MCF 10A (cell line): Measurements from ENCODE around the gene RRM2. TPM values are rescaled to one million over a fixed set of nuclear protein-coding genes. Genes with fewer than 3 reads are reported as not detected.

Source experiments
- BruUV-seq: library from RNA; stranded (reverse); fragments of 400-500 nt; replicated peaks from 2 replicates; lab custom pipeline; 2021; lab: Mats Ljungman, UMichigan
- CTCF ChIA-PET: fragments of 300-600 bp; sonication (Branson Sonifier 250); formaldehyde crosslinking; extraction: SDS; loops from one replicate; lab custom pipeline; 2021; ENCODE audit warnings: antibody characterized with exemption, inconsistent platforms; lab: Yijun Ruan, JAX
- POLR2A ChIA-PET: fragments of 300-600, 350-650 bp; sonication (Branson Sonifier 250); formaldehyde crosslinking; extraction: SDS; loops from one replicate; lab custom pipeline; 2020; ENCODE audit warnings: antibody characterized with exemption, inconsistent platforms; lab: Yijun Ruan, JAX
- DNase-seq: peaks from one replicate; pipeline ENCODE4 v3.0.0-alpha.2; 2018; ENCODE audit not compliant: unreplicated experiment
- H3K27ac Mint-ChIP-seq: one replicate; pipeline ENCODE4 v1.8.0; 2022; ENCODE audit warnings: mild to moderate bottlenecking, low read depth, mixed read lengths; ENCODE audit not compliant: unreplicated experiment
- H3K27me3 Mint-ChIP-seq: one replicate; pipeline ENCODE4 v1.8.0; 2022; ENCODE audit warnings: mixed read lengths; ENCODE audit not compliant: insufficient read depth, unreplicated experiment
- H3K36me3 Mint-ChIP-seq: one replicate; pipeline ENCODE4 v1.8.0; 2022; ENCODE audit warnings: mild to moderate bottlenecking, moderate library complexity, mixed read lengths; ENCODE audit not compliant: insufficient read depth, unreplicated experiment
- H3K4me1 Mint-ChIP-seq: one replicate; pipeline ENCODE4 v1.8.0; 2022; ENCODE audit warnings: mixed read lengths; ENCODE audit not compliant: insufficient read depth, unreplicated experiment
- H3K4me3 Mint-ChIP-seq: one replicate; pipeline ENCODE4 v1.8.0; 2022; ENCODE audit warnings: mild to moderate bottlenecking, moderate library complexity, mixed read lengths; ENCODE audit not compliant: unreplicated experiment
- H3K9me3 Mint-ChIP-seq: one replicate; pipeline ENCODE4 v1.8.0; 2022; ENCODE audit warnings: mixed read lengths; ENCODE audit not compliant: unreplicated experiment
- intact Hi-C: fragments of 100-400 bp; cut with micrococcal nuclease; formaldehyde crosslinking; loops from 2 replicates; pipeline ENCODE4 v1.14.1; 2022
- total RNA-seq: library from RNA; stranded (reverse); gene quantifications from 2 replicates; pipeline ENCODE4 v1.2.3, GENCODE V29; 2022
- TF ChIP-seq, protein P1 (sequence below): fragments of 200-600 bp; IDR thresholded peaks from one replicate; pipeline ENCODE4 v1.8.0; 2022; ENCODE audit warnings: antibody characterized with exemption, mild to moderate bottlenecking; ENCODE audit not compliant: unreplicated experiment

Gene RRM2
- total RNA-seq, 1 experiment from 2014 or later = 41.8 TPM

DNA sequence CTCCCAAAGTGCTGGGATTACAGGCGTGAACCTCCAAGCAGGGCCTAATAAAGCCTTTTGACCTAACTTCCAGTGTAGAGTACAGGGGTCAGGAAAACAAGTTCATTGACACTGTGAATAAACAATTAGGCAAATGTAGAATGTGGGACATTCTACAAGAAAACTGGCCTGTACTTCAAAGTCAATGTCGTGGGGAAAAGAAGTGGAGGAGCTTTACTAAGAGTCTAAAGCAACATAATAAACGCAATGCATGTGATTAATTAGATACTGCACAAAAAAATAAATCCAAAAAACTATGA, 3.6 kb upstream of the RRM2 start:
- Mint-ChIP-seq H3K9me3 (no peaks in the 10 kb centered on the region), H3K27ac (no peak overlapping the region), H3K4me1 (peaks cover 8% of the 10 kb centered on the region), H3K4me3 (no peak overlapping the region), H3K36me3 (peaks cover 7% of the 10 kb centered on the region), H3K27me3 (no peaks in the 10 kb centered on the region)
- no TSS peak for BruUV-seq
- ChIA-PET POLR2A (interaction anchor here (0.7 to 3.3 kb wide), 3 partner anchors 18 to 290 kb away, joined by 5 to 27 read pairs (median 7); no protein-coding TSS in a partner anchor), CTCF (interaction anchor here (0.6 to 2.8 kb wide), 5 partner anchors 22 to 348 kb away, joined by 3 to 19 read pairs (median 10); no protein-coding TSS in a partner anchor)
- TF ChIP-seq, protein P1, sequence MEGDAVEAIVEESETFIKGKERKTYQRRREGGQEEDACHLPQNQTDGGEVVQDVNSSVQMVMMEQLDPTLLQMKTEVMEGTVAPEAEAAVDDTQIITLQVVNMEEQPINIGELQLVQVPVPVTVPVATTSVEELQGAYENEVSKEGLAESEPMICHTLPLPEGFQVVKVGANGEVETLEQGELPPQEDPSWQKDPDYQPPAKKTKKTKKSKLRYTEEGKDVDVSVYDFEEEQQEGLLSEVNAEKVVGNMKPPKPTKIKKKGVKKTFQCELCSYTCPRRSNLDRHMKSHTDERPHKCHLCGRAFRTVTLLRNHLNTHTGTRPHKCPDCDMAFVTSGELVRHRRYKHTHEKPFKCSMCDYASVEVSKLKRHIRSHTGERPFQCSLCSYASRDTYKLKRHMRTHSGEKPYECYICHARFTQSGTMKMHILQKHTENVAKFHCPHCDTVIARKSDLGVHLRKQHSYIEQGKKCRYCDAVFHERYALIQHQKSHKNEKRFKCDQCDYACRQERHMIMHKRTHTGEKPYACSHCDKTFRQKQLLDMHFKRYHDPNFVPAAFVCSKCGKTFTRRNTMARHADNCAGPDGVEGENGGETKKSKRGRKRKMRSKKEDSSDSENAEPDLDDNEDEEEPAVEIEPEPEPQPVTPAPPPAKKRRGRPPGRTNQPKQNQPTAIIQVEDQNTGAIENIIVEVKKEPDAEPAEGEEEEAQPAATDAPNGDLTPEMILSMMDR = no peak
- DNase-seq = no peak
- intact Hi-C loops = no loop called here

DNA sequence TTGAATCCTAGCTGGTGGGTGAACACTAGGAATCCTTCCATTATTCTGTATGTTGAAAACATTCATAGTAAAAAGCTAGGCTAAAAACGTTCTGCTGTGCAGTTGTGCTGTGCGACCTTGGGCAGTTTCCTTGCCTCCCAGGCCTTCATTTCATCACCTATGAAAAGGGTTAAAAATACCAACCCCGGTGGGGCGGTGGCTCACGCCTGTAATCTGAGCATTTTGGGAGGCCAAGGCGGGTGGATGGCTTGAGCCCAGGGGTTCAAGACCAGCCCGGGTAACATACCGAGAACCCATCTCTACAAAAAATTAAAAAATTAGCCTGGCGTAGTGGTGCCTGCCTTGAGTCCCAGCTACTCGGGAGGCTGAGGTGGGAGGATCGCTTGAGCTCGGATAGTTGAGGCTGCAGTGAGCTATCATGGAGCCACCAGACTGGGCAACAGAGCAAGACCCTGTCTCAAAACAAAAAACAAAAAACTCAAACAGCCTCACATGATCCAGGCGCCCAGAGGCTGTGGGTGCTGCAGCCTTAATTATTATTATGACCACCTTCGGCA, 2.9 kb upstream of the RRM2 start:
- intact Hi-C loops = loop anchor here (1.0 kb wide), 1 partner anchor 47 kb away; no protein-coding TSS in a partner anchor
- Mint-ChIP-seq H3K4me1 (peaks cover 8% of the 10 kb centered on the region), H3K4me3 (peak overlapping the region; percentile 97), H3K27ac (peak overlapping the region; percentile 84), H3K9me3 (no peaks in the 10 kb centered on the region), H3K36me3 (peaks cover 8% of the 10 kb centered on the region), H3K27me3 (no peaks in the 10 kb centered on the region)
- CTCF ChIA-PET = interaction anchor here (0.6 to 1.7 kb wide), 5 partner anchors 48 to 326 kb away, joined by 3 to 19 read pairs (median 5); no protein-coding TSS in a partner anchor
- POLR2A ChIA-PET = interaction anchor here (0.5 to 3.3 kb wide), 5 partner anchors 23 to 333 kb away, joined by 3 to 27 read pairs (median 5); no protein-coding TSS in a partner anchor
- no peak for DNase-seq
- TF ChIP-seq, protein P1 = no peak
- no TSS peak for BruUV-seq

DNA sequence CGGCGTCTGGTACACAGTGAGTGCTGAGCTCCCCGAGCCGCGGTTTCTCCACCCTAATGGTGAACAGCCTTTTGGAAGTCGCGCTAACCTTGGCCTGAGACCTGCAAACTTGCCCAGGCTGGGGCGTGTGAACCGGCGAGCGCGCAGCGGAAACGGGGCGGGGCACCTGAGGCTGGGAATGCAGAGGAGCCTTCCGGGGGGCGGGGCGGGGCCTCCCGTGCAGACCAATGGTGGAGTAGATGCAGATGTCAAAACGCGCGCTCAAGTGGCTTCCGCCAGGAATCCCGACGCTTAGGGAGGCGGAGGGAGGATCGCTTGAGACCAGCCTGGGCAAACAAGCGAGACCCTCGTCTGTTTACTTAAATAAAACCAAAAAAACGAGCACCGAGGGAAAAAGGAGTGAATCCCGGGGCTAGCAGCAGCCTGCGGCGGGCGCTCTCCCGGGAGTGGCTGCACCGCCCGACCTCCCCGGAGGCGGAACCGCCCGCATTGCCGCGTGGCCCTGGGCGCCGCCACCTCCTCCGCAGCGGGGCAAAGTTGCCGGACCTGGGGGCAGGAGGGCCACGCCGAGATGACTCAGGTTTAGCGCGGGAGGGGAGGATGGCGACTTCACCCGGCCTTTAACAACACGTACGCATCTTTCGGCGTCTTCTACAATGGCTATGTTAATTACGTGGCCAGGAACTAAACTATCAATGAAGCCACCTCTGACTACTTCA, 2.2 kb upstream of the RRM2 start:
- BruUV-seq = TSS peak; percentile 53
- peaks cover 13% of the 10 kb centered on the region for H3K36me3 Mint-ChIP-seq
- H3K4me3 Mint-ChIP-seq = peak overlapping the region; percentile 97
- ChIA-PET CTCF (interaction anchor here (0.6 to 1.7 kb wide), 10 partner anchors 30 to 655 kb away, joined by 3 to 19 read pairs (median 4); no protein-coding TSS in a partner anchor), POLR2A (interaction anchor here (0.5 to 3.3 kb wide), 12 partner anchors 23 to 565 kb away, joined by 3 to 27 read pairs (median 5); partner anchors contain the start of gene ADAM17)
- intact Hi-C loops = loop anchor here (1.0 kb wide), 1 partner anchor 48 kb away; no protein-coding TSS in a partner anchor
- H3K27ac Mint-ChIP-seq = peak overlapping the region; percentile 84
- DNase-seq = peak; percentile 97
- no peaks in the 10 kb centered on the region for H3K9me3 Mint-ChIP-seq
- H3K4me1 Mint-ChIP-seq = peaks cover 13% of the 10 kb centered on the region
- TF ChIP-seq, protein P1 = no peak
- no peaks in the 10 kb centered on the region for H3K27me3 Mint-ChIP-seq
